Endothelial cell of hepatic sinusoid (primary cell): Measurements from ENCODE around the gene MGRN1.

ENCODE experiments used
- in situ Hi-C: cut with HindIII; loops from 2 replicates; pipeline ENCODE4 v1.10.0; 2017; ENCODE audit warnings: low sequenced_read_pairs

Gene MGRN1

GRCh38 chr16:4618645-4619418, 5.8 kb upstream of the MGRN1 start:
- in situ Hi-C loops = no loop called here

DNA sequence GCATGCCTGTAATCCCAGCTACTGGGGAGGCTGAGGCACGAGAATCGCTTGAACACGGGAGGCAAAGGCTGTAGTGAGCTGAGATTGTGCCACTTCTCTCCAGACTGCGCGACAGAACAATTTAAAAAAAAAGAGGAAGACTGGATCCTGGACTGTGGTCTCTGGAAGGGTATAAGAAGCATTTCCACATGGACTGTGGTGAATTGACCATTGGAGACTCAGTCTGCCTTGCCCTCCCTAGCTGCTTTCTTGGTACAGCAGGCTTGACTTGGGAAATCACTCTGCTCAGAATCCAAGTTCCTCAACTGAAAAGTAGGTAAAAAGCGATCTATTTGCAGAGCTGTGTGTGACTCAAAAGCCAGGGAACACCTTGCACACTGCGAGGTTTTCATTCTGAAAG, 1.0 kb upstream of the MGRN1 start:
- in situ Hi-C loops = no loop called here

DNA sequence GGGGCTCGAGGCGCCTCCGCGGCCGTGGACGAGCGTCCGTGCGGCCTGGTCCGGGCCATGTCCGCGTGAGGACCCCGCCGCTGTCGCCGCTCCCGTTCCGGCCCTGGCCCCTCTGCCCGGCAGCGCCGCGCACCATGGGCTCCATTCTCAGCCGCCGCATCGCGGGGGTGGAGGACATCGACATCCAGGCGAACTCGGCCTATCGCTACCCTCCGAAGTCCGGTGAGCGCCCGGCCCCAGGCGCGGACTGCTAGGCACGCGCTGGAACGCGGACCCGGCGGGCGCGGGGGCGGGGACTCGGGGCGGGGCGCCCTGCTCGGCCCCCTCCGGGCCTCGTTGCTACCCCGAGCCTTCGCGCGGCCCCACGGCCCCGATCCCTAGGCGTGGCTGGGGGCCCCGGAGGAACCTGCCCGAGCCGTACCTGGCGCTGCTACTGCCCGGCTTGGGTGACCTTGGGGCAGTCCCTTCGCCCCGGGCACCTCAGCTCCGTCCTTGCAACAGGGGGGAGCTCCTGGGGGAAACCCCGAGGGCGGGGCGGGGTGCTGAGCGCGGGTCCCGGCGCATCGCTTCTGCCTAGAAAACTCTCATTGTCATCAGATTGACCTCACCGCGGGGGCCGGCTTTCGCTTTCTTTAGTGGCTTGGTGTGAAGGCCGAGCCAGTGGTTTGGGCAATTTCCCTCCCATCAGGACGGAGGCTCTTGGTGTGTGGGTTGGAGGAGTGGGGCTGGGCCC, 367 bp downstream of the MGRN1 start:
- in situ Hi-C loops = no loop called here

GRCh38 chr16:4625560-4626159, 1.0 kb downstream of the MGRN1 start:
- in situ Hi-C loops = no loop called here

DNA sequence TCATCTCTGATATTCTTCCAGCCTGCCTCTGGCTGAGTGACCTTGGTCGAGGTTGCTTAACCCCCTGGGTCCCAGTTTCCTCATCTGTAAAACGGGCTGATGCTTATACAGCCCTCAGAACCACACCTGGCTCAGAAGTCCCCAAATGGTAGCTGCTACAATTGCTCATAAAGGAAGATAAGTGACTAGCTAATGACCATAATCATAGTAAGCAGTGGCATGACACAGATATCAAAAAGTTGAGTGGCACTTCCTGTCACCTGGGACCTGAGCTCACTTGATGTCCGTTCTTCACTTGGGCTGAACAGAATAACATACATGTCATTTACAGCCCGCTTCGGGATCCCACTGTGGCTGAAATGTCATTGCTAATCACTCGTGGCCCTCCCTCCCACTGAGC, 1.8 kb downstream of the MGRN1 start:
- in situ Hi-C loops = no loop called here

- in situ Hi-C loops = no loop called here
These were observed 3.7 kb downstream of the MGRN1 start for GRCh38 chr16:4628283-4628682.

- in situ Hi-C loops = no loop called here
These were observed 6.8 kb downstream of the MGRN1 start for GRCh38 chr16:4631444-4631843.

- in situ Hi-C loops = no loop called here
These were observed 9.4 kb downstream of the MGRN1 start for GRCh38 chr16:4633910-4634635.

DNA sequence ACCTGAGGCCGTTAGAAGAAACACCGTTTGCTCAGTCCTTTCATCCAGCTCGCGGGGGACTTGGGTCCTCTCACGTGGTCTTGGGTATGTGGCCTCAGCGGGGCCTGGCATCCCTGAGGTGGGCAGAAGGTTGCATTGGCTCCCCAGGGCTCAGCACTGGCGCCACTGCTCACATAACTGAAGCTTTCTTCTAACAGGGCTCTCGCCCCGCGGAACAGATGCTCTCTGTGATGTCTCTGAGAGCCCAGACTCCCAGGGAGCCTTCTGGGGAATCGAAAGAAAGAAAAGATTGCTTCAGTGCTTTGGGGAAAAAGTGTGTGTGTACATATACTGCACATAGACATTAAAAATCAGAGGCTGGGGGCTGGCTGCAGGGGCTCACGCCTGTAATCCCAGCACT, 10.1 kb downstream of the MGRN1 start:
- in situ Hi-C loops = no loop called here

GRCh38 chr16:4636196-4636595, 11.6 kb downstream of the MGRN1 start:
- in situ Hi-C loops = no loop called here

DNA sequence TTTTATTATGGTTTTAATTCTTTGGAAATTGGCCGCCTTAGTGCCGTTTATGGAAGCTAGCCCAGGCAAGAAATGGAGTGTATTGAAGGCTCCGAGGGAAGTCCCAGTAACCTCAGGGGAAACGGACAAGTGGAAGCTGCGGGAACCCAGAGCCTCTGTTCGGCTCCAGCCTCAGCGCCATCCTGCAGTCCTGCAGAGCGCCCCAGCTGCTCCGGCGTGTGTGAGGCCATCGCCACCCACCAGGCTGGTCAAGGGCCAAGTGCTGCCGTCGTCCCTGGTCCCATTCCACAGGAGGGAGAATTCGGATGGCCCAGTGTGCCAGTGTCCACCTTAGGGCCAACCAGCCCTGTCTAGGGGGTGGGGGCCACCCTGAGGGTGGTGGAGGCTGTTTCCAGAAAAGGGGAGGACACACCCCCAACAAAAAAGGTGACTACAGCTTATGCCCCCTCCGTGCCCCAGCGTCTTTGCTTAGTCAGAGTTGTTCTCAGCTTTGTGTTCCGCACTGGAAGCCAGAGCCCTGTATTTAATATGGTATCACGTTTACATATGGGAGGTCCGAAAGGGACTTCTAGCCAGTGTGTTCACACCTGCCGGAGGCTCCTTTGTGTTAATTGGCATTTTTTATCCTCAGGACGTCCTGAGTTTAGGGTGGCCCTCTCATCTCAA, 13.0 kb downstream of the MGRN1 start:
- in situ Hi-C loops = no loop called here

- in situ Hi-C loops = loop anchor here (5.0 kb wide), 1 partner anchor 42 kb away; no protein-coding TSS in a partner anchor
These were observed 15.4 kb downstream of the MGRN1 start for GRCh38 chr16:4639899-4640509.

- in situ Hi-C loops = loop anchor here (5.0 kb wide), 1 partner anchor 42 kb away; no protein-coding TSS in a partner anchor
These were observed 16.1 kb downstream of the MGRN1 start for GRCh38 chr16:4640572-4641305.

DNA sequence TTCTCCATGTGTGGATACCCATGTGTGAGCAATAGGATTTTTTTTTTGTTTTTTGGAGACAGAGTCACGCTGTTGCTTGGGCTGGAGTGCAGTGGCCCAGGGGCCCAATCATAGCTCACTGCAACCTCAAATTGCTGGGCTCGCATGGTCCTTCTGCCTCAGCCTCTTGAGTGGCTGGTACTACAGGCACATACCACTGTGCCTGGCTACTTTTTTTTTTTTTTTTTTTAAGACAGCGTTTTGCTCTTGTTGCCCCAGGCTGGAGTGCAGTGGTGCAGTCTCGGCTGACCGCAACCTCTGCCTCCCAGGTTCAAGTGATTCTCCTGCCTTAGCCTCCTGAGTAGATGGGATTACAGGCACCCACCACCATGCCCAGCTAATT, 16.7 kb downstream of the MGRN1 start:
- in situ Hi-C loops = loop anchor here (5.0 kb wide), 1 partner anchor 41 kb away; no protein-coding TSS in a partner anchor

- in situ Hi-C loops = loop anchor here (5.0 kb wide), 1 partner anchor 40 kb away; no protein-coding TSS in a partner anchor
These were observed 17.3 kb downstream of the MGRN1 start for GRCh38 chr16:4641895-4642294.

- in situ Hi-C loops = no loop called here
These were observed 22.4 kb downstream of the MGRN1 start for GRCh38 chr16:4646773-4647643.

- in situ Hi-C loops = no loop called here
These were observed 23.0 kb downstream of the MGRN1 start for GRCh38 chr16:4647644-4647980.

DNA sequence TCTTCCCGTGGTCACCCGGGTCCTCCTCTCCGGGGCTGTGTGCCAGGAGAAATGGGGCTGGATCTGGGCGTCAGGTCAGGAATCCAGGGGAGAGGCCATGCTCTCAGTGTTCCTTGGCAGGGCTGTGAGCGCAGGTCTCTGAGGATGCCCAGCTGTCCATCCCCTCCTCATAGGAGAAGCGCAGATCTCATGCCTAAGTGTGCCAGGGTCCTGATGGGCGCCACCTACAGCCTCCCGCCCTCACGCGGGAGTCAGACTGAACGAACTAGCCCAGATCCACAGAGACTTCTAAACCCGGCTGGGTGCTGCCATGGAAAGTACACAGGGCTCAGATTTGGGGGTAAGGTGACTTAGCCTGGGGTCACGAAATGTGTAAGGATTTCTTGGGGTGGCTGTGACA, 24.3 kb downstream of the MGRN1 start:
- in situ Hi-C loops = no loop called here
